Mucosa of descending colon (tissue), 3 donors: ENCODE measurements around the gene AGPAT2. TPM values are rescaled to one million over a fixed set of nuclear protein-coding genes. Genes with fewer than 3 reads are reported as not detected.

Source experiments
- ATAC-seq: fragments of 200-7000 bp; cut with Tn5 transposase; one replicate; pipeline ENCODE4 v1.9.1; 2020; ENCODE audit warnings: mild to moderate bottlenecking, moderate library complexity
- DNase-seq, 3 donors: peaks; one replicate each; pipeline ENCODE4 v3.0.0-alpha.2; 2020
- H3K36me3 ChIP-seq: fragments of 200-600 bp; one replicate; pipeline ENCODE4 v1.8.0; 2021; ENCODE audit warnings: low read depth, mild to moderate bottlenecking
- H3K4me1 ChIP-seq: fragments of 200-600 bp; one replicate; pipeline ENCODE4 v1.8.0; 2021; ENCODE audit warnings: low read depth, mild to moderate bottlenecking
- H3K4me3 ChIP-seq: fragments of 200-600 bp; one replicate; pipeline ENCODE4 v1.8.0; 2021; ENCODE audit warnings: mild to moderate bottlenecking
- H3K9me3 ChIP-seq: fragments of 200-600 bp; one replicate; pipeline ENCODE4 v1.8.0; 2021; ENCODE audit warnings: mild to moderate bottlenecking
- intact Hi-C, 2 donors: fragments of 100-400 bp; cut with DNase I in 1 of 2; cut with micrococcal nuclease in 1 of 2; formaldehyde crosslinking; loops; one replicate each; pipeline versions ENCODE4 v1.11.0 to v1.11.1; 2022; cut with DNase I, micrococcal nuclease
- total RNA-seq, 3 donors: library from RNA; stranded (reverse); fragmentation: NEBNext Ultra II Directional in 2 of 3; extraction: Animal tissue kit (Norgen Biotek cat#: 25700) in 2 of 3; gene quantifications; one replicate each; pipeline versions ENCODE4 v1.2.1 to v1.2.4, GENCODE V29; 2021 to 2023
- TF ChIP-seq, protein P1 (sequence below): fragments of 200-600 bp; IDR thresholded peaks from one replicate; pipeline ENCODE4 v1.8.0; 2022; ENCODE audit warnings: antibody characterized with exemption, mild to moderate bottlenecking
- donor health status: DM: no; HTN: no; CAD: no; lungs with moderate emphysema.
- donor health status: DM: no; HTN: no; CAD: no.
- donor health status: DM: no; HTN: yes; CAD: no.

AGPAT2 gene
- total RNA-seq, 3 donors from 2014 or later: 113 to 296 (median 152) TPM

DNA sequence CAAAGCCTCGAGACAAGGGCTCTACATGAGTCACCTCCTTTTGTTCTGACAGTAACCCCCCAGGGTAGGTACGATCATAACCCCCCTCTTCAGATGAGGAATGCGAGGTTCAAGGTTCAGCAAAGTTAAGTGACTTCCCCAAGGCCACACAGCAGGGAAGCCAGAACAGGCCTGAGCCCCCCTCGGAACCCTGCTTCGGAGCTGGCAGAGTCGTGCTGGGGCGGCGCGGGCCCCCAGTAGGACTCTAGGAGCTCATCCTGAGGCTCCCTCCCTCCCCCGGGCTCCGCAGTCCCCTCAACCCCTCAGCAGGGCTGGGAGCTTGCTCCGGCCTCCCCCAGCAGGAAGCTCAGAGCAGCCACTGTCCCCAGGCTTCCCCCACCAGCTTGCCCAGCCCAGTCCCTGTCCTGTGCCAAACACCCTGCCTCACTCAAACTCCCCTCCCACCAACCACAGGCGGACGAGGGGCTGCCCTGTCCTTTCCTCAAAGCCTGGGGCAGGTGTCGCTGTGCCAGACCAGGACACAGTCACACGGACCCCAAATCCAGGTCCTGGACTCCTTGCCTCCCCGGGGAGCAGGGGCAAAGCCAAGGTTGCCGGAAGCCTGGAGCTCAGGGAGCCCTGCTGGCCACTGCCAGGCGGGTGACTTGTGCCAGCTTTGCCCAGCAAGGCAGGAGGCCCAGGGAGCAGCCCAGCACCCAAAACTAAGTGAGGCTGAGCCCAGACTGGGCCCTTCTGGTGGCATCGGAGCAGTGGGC is 5.1 kb downstream of the AGPAT2 start:
- Histone ChIP-seq H3K4me3 (no peak overlapping the region), H3K36me3 (no peaks in the 10 kb centered on the region), H3K4me1 (peaks cover 12% of the 10 kb centered on the region), H3K9me3 (no peaks in the 10 kb centered on the region)
- intact Hi-C loops: no loop called here
- no peak for ATAC-seq
- peak in 1 of 3 donors; percentile 31 for DNase-seq
- TF ChIP-seq, protein P1, sequence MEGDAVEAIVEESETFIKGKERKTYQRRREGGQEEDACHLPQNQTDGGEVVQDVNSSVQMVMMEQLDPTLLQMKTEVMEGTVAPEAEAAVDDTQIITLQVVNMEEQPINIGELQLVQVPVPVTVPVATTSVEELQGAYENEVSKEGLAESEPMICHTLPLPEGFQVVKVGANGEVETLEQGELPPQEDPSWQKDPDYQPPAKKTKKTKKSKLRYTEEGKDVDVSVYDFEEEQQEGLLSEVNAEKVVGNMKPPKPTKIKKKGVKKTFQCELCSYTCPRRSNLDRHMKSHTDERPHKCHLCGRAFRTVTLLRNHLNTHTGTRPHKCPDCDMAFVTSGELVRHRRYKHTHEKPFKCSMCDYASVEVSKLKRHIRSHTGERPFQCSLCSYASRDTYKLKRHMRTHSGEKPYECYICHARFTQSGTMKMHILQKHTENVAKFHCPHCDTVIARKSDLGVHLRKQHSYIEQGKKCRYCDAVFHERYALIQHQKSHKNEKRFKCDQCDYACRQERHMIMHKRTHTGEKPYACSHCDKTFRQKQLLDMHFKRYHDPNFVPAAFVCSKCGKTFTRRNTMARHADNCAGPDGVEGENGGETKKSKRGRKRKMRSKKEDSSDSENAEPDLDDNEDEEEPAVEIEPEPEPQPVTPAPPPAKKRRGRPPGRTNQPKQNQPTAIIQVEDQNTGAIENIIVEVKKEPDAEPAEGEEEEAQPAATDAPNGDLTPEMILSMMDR: no peak

- intact Hi-C loops: no loop called here
- H3K36me3 ChIP-seq: no peaks in the 10 kb centered on the region
Observed at GRCh38 chr9:136681029-136681428, 6.2 kb downstream of the AGPAT2 start.

GRCh38 chr9:136679431-136679941 is 7.8 kb downstream of the AGPAT2 start:
- DNase-seq (no peak), ATAC-seq (no peak)
- no peak overlapping the region for H3K4me3 ChIP-seq
- H3K36me3 ChIP-seq: no peaks in the 10 kb centered on the region
- intact Hi-C loops: no loop called here
- no peaks in the 10 kb centered on the region for H3K9me3 ChIP-seq
- H3K4me1 ChIP-seq: peaks cover 15% of the 10 kb centered on the region
- TF ChIP-seq, protein P1: no peak

More at GRCh38 chr9:136681029-136681428, 6.2 kb downstream of the AGPAT2 start:
- TF ChIP-seq, protein P1: no peak
- peaks cover 11% of the 10 kb centered on the region for H3K4me1 ChIP-seq
- DNase-seq: no peak
- H3K9me3 ChIP-seq: no peaks in the 10 kb centered on the region
- H3K4me3 ChIP-seq: no peak overlapping the region
- ATAC-seq: no peak

- no peak for ATAC-seq
Observed at GRCh38 chr9:136678624-136679023, 8.6 kb downstream of the AGPAT2 start.

GRCh38 chr9:136678034-136678433 is 9.2 kb downstream of the AGPAT2 start:
- H3K4me1 ChIP-seq: peaks cover 15% of the 10 kb centered on the region

More at GRCh38 chr9:136678624-136679023, 8.6 kb downstream of the AGPAT2 start:
- DNase-seq: no peak
- no peak overlapping the region for H3K4me3 ChIP-seq
- no peaks in the 10 kb centered on the region for H3K36me3 ChIP-seq
- no peaks in the 10 kb centered on the region for H3K9me3 ChIP-seq
- TF ChIP-seq, protein P1: no peak
- intact Hi-C loops: no loop called here
- H3K4me1 ChIP-seq: peaks cover 15% of the 10 kb centered on the region

More at GRCh38 chr9:136678034-136678433, 9.2 kb downstream of the AGPAT2 start:
- intact Hi-C loops: no loop called here
- TF ChIP-seq, protein P1: no peak
- H3K9me3 ChIP-seq: no peaks in the 10 kb centered on the region
- ATAC-seq: no peak
- H3K36me3 ChIP-seq: no peaks in the 10 kb centered on the region
- H3K4me3 ChIP-seq: no peak overlapping the region
- no peak for DNase-seq
